DMS153 treated with DMSO at 0.1 percent for 48 hours (cell line): ENCODE measurements around the gene NFATC1.
"Not testable (repeated sequence)": the region's sequence is repeated elsewhere in the genome, so short reads cannot be mapped to it uniquely, and the experiment has no call there.

ENCODE experiments used
- DNase-seq: peaks from one replicate; lab custom pipeline; 2025; ENCODE audit not compliant: unreplicated experiment; lab: John Stamatoyannopoulos, UW

NFATC1 gene

DNA sequence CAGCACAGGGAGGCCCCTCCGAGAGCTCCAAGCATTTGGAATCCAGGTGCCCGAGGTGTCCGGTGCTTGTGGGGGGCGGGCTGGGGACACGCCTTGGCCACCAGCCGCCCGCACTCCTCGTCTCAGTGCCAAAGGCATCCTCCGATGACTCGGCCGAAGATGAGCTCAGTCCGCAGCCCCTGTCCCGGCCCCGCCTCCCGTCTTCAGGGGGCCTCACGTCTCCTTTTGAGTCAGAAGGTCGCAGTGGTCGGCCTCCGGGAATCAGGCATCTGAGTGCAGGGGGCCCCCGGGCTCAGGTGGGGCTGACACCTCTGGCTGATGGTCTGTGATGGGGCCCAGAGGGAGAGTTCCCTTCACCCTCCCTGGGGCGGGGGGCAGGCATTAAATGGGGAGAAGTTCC lies 74.8 kb downstream of the NFATC1 start:
- no peak for DNase-seq

DNA sequence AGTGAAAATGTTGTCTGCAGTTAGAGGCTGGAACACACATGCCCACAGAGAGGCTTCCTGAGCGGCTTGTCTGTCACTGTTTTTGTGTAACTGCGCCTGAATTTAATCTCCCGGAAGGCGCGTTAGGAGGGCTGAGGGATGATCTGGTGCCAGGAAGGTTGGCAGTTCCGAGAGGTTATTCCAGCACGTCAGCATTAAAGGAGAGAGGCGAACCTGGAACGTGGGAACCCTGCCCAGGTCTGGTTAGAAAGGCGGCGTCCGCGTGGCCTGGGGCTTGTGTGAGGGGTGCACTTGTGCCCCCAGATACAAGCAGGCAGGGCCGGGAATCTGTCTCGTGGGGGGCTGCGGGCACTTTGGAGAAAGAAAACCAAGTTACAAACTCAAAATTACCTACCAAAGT lies 75.3 kb downstream of the NFATC1 start:
- no peak for DNase-seq

DNA sequence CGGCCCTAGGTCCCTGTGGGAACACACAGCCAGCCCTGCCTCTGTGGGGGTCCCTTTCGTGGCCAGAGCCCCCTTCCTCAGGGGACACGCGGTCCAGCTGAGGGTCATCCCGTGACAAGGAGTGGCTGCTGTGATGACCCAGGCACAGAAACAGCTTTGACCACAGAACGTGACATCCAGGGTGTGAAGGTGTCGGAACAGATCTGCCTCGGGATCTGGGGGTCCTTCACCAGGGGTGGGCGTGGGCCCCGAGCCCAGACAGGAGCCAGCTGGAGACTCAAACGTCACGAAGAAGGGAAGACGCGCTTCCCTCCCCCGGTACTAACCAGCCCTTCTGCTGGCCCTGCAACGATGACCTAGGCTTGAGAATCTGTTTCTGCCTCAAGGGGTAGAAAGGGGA lies 75.9 kb downstream of the NFATC1 start:
- DNase-seq, result no peak

DNA sequence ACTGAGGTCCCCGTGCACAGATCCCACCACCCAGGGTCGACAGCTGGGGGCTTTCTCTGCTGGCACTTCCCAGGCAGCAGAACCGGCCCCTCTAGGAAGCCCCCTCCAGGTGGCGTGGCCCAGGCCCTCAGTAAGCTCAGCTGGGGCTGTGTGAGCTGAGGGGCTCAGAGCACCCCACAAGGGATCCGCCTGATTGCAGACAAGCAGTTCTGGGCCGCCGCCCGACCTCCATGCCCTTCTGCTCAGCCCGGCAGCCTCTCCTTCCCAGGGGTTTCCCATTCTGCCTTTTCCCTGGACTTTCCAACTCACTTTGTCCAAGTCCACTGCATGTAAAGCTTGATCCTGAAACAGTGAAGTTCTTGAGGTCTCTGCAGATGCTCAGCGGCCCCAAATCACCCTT lies 76.4 kb downstream of the NFATC1 start:
- no peak for DNase-seq

DNA sequence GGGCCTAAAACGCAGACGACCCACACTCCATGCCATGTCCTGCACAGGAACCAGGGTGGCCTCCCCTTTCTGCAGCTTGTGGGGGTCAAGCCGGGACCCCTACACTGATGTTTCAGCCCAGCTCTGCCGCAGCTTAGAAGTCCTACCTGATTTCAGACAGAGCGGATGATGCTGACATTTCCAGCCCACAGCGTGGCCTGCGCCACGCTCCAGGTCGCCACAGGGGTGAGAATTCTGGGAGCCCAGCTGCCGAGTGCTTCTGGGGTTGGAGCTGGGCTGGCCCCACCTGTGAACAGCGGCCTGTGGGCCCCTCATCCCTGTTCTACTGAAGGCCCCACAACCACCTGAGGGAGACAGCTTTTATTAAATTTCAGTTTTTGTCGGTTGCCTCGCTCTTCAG lies 77.2 kb downstream of the NFATC1 start:
- DNase-seq, result no peak

DNA sequence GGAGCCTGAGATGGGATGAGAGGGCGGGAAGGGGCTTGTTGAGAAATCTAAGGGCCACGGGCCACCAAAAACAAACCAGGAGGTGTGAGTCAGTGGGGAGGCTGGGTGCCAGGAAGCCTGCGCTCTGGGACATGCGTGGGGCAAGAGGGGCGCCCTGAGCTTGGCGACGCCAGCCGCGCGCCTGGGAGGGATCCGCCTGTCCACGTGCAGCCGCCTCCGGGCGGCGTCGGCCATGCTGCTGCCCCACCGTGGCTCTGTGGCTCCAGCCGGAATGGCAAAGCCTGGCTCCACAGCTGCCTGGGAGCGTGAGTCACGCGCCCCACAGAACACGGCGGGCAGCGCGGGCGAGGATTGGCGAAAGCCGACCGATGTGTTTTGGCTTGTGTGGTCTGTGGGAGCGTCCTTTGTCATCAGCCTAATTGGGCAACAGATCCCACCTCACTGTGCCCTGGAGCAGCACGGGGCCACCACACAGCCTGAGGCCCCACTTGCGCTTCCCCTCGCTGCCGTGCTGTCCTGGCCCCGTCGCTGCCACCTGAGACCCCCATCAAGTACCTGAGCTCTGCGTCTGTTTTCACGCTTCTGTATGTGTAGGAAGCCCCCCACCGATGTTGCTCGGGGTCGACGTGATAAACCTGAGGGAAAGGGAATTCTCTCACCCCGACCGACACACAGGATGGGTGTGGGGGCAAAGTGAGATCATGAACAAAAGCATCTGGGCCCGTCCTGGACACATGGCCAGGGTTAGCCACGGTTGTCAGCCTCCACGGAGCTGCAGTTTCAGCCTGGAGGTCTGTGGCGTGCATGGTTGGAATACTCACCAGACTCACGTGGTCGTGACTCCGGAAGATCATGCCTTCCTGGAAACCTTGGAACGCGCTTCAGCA lies 80.5 kb downstream of the NFATC1 start:
- no peak for DNase-seq

DNA sequence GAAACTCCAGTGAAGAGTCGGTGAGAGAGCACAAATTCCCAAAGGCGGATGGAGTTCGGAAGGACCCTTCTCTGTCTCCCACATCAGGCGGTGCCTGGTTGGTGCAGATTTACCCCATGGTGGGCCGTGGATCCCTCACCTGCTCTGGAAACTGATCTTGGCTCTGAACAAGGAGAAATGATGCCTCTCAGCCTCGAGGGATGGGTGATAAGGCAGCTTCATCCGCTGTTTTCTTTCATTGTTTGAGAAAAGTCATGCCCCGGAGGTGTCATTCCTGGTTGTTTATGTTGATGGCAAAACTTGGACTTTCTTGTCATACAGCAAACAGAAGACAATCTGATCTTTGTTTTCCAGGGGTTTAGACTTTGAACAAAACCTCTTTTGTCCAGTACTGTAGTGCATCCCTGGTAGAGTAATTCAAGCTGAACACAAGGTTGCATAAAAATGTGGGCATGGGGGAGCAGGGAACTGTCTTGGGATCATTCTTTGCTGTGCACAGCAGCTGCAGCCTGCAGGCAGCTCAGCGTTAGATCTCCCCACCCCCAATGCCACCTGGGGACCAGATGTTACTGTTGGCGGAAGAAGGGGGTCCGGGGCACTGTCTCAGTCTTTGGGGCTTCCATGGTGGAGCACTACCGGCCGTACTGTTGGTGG lies 81.3 kb downstream of the NFATC1 start:
- no peak for DNase-seq

DNA sequence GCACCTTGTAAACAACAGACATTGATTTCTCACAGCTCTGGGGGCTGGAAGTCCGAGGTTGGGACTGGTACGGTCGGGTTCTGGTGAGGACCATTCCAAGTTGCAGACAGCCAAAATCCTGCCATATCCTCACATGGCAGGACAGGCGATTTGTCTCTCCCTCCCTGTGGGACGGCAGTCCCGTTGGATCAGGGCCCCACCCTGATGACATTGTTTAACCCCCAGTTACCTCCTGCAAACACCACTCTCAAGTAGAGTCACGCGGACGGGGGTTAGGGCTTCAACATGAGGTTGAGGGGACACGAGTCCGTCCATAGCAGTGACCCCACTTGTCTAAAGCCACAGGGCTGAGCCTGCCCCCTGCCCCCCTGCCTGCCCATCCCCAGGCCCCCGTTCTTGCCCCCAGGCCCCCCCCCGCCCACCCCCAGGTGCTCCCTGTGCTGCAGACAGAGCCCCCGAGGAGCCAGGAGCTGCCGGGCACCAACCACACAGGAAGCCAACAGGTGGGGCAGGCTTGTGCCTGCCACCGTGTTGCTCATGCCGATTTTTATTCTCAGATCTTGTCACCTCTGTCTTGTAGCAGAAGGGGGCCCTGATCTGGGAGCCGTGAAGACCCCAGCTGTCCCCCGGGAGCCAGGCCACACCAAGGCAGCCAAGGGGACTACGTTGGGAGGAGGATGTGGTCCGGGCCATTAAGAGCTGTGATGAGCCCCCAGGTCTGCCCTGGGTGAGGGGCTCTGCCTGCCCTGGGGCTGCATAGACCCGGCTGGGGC lies 82.2 kb downstream of the NFATC1 start:
- DNase-seq, result no peak

DNA sequence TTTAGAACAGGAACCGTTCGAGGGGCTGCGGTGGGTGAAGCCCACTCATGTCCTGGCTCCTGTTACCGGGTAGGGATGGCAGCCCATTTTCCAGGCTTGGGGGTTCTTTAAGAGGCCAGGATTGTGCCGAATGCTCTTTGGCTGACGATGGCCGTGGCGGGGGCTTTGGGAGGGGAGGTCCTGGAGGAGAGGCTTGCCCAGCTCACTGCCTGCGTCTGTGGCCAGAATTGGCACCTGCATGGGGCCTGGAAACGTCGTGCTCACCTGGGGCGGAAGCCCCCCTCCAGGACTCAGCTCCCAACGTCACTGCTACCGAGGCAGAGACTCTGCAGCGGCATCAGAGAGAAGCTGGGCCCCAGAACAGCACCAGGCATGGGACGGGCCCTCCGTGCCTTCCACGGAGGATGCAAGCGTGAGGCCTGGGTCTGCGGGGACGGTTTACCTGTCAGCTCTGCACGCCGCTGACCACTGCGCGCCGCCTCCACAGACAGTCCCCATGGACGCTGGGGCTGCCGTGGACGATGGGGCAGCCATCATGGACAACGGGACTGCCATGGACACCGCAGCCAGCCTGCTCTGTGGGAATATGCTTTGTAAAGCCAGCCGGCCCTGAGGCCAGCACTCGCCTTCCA lies 82.9 kb downstream of the NFATC1 start:
- no peak for DNase-seq

DNA sequence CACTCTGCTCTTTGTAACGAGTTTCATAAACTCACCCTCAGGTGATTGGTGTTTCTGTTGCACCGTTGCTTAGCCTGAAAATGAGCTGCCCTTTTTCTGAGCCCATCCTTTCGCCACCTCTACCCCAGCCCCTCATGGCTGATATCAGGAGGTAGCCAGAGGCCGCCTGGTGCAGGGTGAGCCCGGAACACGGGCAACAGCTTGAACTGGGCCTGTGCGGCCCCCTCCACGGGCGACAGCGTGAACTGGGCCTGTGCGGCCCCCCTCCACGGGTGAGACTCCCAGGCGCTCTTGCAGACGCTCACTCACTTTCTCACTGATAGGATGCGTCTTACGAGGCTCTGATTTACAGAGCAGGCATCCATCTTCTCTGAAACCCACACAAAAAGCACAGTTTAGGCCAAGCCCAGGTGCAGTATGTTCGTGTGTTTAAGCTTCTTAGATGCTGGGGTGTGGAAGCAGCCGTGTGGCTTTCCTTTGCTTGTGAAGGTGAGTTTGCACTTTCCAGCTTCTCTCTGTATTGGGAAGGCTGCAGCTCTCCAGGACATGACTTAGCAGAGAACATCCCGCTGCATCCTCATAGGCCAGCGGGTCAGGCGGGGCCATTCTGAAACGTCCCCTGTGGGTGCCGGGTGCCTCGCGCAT lies 83.5 kb downstream of the NFATC1 start:
- no peak for DNase-seq

DNA sequence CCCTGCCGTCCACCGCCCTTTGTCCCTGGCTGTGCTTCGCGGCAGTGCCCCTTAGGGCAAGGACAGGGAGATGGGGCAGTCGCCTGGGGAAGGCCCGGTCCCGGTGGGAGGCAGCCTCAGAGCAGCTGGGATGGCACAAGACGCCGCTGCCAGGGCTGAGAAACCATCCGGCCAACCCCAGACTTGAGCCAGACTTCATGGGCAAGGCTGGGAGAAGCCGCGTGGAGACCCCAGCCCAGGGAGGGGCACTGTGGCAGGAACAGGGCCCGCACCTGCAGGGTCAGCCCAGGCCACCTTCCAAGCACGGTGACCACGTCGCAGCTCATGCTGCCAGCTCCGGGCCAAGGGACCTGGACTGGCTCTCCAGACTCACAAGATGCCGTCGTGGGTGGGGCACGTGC lies 84.0 kb downstream of the NFATC1 start:
- no peak for DNase-seq

DNA sequence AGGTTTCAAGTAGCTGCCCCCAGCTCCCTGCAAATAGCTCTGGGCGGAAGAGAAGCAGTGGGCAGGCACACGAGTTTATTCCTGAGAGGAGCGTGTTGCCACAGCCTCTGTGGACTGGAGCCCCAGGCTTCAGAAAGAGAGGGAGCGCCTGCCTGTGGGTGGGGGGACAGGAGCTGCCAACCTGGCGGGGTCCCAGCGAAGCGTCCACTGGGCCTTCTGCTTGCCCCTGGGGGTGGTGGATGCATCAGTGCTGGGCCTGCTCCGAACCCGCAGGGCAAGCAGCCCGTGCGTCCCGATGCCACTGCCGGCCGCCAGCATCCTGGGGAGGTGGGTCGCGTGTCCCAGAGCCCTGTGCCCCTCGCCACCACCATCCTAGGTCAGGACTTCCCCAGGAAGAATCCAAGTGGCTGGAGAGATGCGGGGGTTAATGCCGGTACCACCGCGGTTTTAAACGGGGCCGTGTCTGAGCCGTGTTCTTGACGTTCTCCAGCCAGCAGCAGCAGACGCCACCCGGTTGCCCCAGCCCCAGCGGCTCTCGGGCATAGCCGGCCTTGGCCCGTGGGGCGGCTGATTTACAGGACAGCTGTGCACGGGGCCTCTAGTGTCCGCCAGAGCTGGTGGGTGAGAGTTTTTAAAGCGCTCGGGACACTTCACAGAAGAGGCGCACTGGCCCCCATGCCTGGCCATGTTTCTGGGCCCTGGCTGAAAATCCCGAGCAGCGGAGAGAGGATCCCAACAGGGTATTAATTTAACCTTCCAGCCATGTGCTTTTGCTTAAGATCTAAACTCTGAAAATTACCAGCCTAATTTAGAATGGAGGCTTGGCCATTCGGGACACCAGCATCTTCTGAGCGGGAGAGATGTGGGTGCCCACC lies 84.7 kb downstream of the NFATC1 start:
- DNase-seq, result no peak

DNA sequence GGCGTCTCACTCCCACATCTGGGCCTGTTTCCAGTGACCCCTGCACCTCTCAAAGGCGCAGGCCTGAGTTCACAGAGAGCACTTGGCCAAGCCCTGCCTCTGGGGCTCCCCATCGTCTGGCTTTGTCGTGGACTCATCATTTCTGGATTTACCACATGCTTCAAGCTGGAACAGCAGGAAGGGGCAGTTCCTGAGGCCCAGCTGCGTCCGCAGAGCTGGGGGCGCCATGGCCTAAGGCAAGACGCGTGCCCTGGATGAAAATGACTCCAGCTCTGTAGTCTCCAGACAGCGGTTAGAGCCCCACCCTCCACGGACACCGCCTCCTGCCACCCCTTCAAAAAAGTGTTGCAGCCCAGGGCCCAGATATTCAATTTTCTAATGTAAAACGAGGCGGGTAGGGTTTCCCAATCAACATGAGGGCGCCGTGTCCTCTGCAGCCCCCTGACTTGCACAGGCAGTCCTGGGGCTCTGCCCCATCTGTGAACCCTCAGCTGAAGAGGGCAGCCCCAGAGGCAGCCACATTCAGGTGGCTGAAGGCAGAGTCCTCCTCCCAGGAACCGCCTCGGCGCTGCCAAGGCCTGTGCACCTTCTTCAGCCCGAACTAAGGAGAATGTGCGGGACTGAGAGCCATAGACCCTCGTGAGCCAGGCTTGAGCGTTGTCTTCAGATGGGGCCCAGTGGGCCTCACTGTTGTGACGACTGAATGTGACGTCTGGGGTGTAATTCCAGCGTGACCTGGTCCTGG lies 85.5 kb downstream of the NFATC1 start:
- no peak for DNase-seq

DNA sequence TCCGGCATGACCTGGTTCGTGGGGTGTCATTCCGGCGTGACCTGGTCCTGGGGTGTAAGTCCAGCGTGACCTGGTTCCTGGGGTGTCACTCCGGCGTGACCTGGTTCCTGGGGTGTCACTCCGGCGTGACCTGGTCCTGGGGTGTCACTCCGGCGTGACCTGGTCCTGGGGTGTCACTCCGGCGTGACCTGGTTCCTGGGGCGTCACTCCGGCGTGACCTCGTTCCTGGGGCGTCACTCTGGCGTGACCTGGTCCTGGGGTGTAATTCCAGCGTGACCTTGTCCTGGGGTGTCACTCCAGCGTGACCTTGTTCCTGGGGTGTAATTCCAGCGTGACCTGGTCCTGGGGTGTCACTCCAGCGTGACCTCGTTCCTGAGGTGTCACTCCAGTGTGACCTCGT lies 87.7 kb downstream of the NFATC1 start:
- DNase-seq, result not testable (repeated sequence)

DNA sequence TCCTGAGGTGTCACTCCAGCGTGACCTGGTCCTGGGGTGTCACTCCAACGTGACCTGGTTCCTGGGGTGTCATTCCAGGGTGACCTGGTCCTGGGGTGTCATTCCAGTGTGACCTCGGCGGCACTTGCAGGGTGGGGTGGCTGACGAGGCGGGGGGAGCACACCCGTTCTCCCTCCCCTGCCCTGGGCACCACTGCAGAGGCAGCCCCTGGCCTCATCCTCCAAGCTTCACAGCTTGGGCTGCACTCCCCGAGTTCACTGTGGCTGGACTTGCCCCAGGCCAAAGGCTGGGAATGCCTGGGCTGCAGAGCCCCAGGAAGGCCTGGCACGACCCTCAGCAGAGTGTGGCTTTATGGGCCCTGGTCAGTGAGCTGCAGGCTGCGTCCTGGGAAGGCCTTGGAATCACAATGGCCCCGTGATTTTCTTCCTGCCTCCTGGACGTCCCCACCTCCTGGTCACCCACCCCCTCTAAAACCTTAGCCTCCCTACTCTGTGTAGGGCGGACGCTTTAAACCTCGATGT lies 88.3 kb downstream of the NFATC1 start:
- no peak for DNase-seq

DNA sequence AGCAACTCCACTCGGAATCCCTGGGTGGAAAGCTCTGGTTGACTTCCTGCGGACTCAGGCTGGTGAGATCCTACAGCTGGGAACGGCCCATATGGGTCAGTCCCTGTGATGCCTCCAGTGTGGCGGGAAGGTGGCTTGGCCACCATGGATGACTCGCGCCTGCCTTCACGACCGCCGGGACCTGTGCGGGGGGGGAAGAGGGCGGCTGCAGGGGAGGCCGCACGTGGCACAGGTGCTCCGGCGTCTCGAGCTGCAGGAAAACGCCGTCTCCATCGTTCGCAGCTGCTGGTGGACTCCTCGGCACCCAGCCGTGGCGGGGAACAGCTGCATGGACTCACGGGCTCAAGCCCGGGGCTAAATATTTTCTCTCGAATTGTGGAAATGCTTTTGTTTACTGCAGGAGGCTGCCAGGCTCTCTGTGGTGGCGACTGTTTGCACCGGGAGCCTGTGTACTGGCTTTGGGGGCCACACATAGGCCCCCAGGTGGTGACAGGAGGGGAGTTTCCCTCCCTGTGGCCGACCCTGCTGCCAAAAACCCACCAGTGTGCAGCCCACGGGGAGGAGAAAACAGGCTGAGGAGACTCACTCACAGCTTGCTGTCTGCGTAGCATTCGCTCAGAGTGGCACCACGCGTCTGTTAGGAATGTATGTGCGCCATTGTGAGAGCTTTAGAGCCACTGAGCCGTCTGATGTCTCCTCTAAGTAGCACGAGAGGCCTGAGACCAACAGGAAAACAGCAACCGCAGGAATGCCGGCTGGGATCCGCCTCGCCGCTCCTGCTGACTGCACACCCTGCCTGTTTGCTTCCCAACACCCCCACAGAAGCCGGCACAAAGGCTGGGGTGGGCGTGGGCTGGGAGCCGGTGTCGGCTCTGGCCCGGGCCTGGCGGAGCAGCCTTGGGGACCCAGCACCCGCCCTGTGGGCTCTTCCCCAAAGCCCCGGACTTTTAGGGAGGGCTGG lies 89.2 kb downstream of the NFATC1 start:
- DNase-seq, result peak; percentile 13

DNA sequence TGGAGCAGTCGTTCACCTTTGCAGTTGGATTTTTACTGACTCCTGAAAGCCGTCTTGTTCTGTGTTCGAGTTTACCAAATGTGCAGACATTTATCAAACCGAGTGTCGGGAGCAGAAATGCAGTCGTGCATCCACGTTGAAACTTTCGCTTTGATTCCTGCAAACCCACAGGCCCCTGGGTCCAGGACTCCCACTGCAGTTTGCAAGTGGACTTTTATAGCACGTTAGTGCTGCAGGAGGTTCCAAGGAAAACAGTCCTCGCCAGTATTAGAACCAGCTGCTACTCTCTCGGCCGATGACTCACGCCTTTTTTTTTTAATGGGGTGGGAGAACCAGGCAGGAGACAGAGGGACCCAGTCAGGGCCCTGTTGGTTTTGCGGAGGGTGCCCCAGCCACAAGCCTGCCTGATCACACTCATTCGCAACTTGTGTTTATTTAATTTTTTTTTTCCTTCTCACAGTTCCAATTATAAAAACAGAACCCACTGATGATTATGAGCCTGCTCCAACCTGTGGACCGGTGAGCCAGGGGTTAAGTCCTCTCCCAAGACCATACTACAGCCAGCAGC lies 90.1 kb downstream of the NFATC1 start:
- no peak for DNase-seq
